Urinary bladder (tissue), 4 donors: Measurements from ENCODE around the gene MAP3K7CL. TPM values are rescaled to one million over a fixed set of nuclear protein-coding genes. Genes with fewer than 3 reads are reported as not detected.

Source experiments
- DNase-seq: peaks from one replicate; pipeline ENCODE4 v3.0.0-alpha.2; 2015; ENCODE audit errors: extremely low spot score
- H3K27ac ChIP-seq: one replicate; pipeline ENCODE4 v1.5.1; 2013; ENCODE audit warnings: low read depth, mild to moderate bottlenecking, moderate library complexity
- H3K36me3 ChIP-seq: one replicate; pipeline ENCODE4 v1.6.1; 2013; ENCODE audit warnings: mild to moderate bottlenecking, moderate library complexity; ENCODE audit not compliant: insufficient read depth
- H3K4me1 ChIP-seq: one replicate; pipeline ENCODE4 v1.6.1; 2013; ENCODE audit warnings: mild to moderate bottlenecking, moderate library complexity; ENCODE audit not compliant: insufficient read depth
- H3K4me3 ChIP-seq: one replicate; pipeline ENCODE4 v1.5.1; 2013; ENCODE audit warnings: low read depth, low read length
- WGBS: extraction: QIAGEN DNeasy Blood & Tissue Kit; methylation state at CpG from one replicate; pipeline ENCODE4 v1.1.7; 2013; 5-methylcytosine and 5-hydroxymethylcytosine counted together
- polyA plus RNA-seq: library from polyadenylated mRNA; stranded (reverse); fragments of 200-250 nt; gene quantifications from one replicate; pipeline ENCODE4 v1.2.3, GENCODE V29; 2013
- total RNA-seq: library from RNA; depleted of rRNA; stranded (reverse); fragments of >200 nt; gene quantifications from one replicate; pipeline ENCODE4 v1.2.3, GENCODE V29; 2014
- donor health status: healthy with polysubstance abuse.
- donor health status: healthy.

The MAP3K7CL gene, protein sequence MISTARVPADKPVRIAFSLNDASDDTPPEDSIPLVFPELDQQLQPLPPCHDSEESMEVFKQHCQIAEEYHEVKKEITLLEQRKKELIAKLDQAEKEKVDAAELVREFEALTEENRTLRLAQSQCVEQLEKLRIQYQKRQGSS
- 13.5 TPM for total RNA-seq
- 4.4 TPM for polyA plus RNA-seq

DNA sequence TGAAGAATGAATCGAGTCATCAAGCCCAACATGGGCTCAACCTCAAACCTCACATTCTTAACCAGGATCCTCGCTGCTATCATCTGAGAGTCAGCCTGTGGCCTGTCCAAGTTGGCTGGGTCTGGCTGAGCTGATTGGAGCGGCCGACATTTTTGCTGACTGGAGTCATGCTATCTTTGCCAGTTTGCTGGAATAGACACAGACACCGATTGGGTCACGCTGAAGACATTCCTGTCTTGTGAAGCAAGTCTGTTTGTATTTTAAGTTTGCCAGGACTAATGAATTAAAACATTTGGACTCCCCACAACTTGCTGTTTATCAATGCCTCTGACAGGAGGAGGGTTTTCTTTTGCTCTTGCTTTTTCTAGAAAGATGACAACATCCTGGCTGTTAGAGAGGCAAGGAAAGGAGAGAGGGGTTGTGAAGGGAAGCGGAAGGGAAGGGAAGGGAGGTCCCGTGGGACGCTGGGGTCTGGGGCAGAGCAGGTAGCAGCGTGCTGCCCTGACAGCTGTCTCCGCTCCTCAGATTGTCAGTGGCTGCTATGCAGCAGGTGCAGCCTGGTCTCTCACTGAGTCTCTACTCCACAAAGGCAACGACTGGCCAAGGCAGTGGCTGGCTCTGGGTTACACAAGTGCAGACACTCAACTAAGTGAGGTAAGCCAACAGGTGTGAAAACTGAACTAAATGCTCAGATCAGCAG lies at the start of gene MAP3K7CL:
MAP3K7CL (plus strand) TSS at position 375 of the 700 bp plus-strand sequence. CDS start 2,701 bp downstream, outside the sequence.
- Histone ChIP-seq H3K27ac (no peak within 1 kb of the TSS), H3K36me3 (no peaks in the 10 kb centered on the region), H3K4me1 (no peaks in the 10 kb centered on the region), H3K4me3 (no peak within 1 kb of the TSS)
- 71% methylated on average over 12 of the region's 12 CpGs for WGBS
- DNase-seq, result no peak

DNA sequence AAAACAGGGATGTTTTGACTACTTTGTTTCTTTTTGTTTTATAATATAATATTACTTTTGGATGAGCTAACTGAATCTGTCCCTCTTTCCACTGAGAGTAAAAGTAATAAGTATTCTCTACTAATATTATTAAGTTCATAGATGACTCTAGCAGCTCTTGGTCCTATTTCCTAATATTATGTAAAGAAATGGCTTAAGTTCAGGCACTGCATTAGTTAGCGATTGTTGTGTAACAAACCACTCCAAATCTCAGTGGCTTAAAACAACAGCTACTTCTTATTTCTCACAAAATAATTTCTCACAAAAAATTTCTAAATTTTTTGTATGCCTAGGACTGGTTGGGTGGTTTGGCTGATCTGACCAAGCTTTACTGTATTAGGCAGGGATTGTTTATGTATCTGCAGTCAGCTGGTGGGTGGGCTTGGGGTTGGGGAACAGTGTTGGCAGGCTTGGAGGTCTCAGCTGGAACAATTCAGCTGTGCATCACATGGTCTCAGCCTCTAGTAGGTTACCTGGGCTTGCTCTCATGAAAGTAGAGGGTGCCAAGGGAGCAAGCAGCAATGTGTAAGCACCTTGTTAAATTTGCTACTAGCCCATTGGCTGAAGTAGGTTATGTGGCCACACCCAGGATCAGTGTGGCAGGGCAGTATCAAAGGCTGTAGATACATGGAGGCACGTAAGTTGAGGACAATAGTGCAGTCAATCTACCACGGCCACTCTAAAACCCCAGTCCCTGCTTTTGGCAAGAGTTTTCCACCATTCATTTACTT lies 48.2 kb upstream of the MAP3K7CL start:
- no peak overlapping the region for H3K4me3 ChIP-seq
- no peaks in the 10 kb centered on the region for H3K36me3 ChIP-seq
- H3K4me1 ChIP-seq, result peaks cover 2% of the 10 kb centered on the region
- no peak for DNase-seq
- H3K27ac ChIP-seq, result no peak overlapping the region
- 90% methylated on average over 3 of the region's 3 CpGs for WGBS

DNA sequence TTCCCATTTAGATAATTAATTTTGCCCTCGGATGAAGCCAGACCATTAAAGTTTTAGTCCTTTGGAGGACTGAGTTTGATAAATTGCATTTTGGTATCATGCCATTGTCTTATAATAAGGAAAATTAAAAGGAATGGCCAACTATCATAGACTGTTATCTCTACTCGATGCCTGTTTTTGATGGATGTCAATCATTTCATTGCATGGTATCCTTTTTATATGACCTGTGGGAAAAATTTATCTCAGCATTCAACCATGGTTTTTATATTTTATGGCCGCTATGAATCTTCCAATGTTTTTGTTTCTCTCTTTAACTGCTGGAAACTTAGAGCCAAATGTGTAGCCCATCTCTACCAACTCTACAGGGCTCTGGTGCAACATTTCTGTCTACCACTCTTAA lies 47.1 kb upstream of the MAP3K7CL start:
- 93% methylated on average over 3 of the region's 3 CpGs for WGBS
- no peak overlapping the region for H3K4me3 ChIP-seq
- peaks cover 2% of the 10 kb centered on the region for H3K4me1 ChIP-seq
- H3K27ac ChIP-seq, result no peak overlapping the region
- DNase-seq, result no peak
- H3K36me3 ChIP-seq, result no peaks in the 10 kb centered on the region

DNA sequence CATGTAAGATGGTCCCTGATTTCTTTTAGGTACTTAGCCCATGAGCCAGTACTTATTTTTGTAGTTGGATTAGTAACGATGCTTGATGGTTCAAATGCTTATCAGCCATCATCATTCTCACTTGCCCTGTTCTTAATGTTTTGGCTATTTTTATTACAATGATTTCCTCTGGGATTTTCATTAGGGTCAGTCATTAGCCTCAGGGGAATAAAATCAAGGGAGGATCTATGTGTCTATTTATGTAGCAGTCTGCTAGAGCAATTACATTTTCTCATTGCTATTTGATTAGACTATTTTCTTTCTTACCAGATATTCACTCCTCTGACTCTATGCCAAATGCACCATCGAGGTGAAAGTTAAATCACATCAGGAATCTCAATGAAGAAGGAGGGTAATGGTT lies 46.1 kb upstream of the MAP3K7CL start:
- H3K4me1 ChIP-seq, result peaks cover 2% of the 10 kb centered on the region
- H3K4me3 ChIP-seq, result no peak overlapping the region
- DNase-seq, result no peak
- 29% methylated on average over 2 of the region's 2 CpGs for WGBS
- H3K27ac ChIP-seq, result no peak overlapping the region
- H3K36me3 ChIP-seq, result no peaks in the 10 kb centered on the region

DNA sequence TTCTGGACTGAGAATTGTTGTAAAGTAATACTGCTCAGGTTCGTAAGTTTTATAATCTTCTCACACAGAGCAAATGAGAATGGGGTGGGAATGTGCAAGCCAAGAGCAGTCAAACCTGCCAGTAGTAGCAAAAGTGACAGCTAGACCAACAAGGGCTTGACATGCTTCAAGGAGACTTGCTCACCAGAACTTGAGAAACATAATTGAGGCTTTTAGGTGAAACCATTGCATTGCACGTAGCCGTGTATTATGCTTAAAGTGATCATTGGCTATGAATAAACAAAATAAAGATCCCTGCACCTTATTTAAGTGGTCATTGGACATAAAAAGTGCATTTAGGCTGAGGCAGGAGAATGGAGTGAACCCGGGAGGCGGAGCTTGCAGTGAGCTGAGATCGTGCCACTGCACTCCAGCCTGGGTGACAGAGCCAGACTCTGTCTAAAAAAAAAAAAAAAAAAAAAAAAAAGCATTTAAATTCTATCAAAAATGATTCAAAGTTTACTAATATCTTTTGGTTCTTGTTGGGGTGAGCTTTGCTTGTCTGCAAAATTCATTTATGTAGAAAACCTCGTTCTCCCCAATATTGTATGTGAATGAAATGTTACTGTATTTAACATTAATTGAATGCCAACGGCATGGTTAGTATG lies 45.2 kb upstream of the MAP3K7CL start:
- no peaks in the 10 kb centered on the region for H3K36me3 ChIP-seq
- no peak overlapping the region for H3K4me3 ChIP-seq
- DNase-seq, result no peak
- 65% methylated on average over 8 of the region's 8 CpGs for WGBS
- no peaks in the 10 kb centered on the region for H3K4me1 ChIP-seq
- no peak overlapping the region for H3K27ac ChIP-seq

DNA sequence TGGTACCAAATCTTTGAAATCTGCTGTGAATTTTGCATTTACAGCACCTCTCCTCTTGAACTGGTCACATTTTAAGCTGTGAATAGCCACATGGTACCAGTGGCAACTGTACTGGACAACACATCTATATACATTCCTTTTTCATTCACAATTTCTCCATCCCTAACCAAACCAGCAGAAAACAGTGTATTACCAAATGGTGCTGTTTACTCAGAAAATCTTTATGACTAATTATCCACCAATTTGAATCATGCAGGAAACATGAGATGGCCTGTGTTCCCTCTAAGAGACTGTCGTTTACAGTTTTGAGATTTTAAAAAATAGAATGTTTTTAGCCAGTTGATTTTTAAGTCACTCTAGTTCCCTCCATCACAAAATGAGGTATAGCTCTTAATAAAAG lies 39.4 kb upstream of the MAP3K7CL start:
- Histone ChIP-seq H3K4me1 (no peaks in the 10 kb centered on the region), H3K27ac (no peak overlapping the region), H3K4me3 (no peak overlapping the region), H3K36me3 (no peaks in the 10 kb centered on the region)
- 36% methylated on average over 1 of the region's 1 CpG for WGBS
- no peak for DNase-seq

DNA sequence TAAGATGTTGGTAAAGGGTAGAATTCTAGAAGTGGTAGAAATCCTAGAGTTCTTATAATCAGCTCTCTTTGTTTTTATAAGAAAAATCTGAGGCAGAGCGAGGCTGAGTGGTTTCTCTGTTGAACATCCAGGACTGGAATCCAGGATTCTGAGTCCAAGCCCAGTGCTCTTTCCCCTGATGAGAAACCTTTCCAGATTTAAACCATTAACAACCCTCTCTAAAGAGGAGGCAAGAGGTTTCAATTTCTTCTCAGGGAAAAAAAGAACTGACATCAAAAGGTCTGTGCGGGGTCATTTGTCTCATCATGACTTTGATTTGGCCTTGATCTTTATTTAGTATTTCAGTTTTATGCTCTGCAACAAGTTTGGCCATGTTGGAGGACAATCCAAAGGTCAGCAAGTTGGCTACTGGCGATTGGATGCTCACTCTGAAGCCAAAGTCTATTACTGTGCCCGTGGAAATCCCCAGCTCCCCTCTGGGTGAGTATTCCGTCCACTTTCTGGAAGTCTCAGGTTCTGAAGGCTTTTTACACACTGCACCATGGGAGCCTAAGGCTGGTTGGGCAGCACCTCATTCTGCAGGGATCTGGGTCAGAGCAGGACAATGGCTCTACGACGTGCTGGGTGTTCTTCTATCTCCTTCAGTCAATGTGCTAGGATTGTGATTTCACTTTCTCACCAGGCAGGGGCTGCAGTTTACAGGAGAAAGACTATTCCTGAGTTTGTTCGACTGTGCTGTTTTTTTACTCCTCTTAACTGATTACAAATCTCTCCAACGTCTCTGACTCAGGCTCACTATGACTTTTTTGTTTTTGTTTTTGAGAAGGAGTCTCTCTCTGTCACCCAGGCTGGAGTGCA lies 38.1 kb upstream of the MAP3K7CL start:
- Histone ChIP-seq H3K27ac (no peak overlapping the region), H3K4me1 (no peaks in the 10 kb centered on the region), H3K4me3 (no peak overlapping the region), H3K36me3 (no peaks in the 10 kb centered on the region)
- DNase-seq, result no peak
- WGBS, result 51% methylated on average over 9 of the region's 9 CpGs

DNA sequence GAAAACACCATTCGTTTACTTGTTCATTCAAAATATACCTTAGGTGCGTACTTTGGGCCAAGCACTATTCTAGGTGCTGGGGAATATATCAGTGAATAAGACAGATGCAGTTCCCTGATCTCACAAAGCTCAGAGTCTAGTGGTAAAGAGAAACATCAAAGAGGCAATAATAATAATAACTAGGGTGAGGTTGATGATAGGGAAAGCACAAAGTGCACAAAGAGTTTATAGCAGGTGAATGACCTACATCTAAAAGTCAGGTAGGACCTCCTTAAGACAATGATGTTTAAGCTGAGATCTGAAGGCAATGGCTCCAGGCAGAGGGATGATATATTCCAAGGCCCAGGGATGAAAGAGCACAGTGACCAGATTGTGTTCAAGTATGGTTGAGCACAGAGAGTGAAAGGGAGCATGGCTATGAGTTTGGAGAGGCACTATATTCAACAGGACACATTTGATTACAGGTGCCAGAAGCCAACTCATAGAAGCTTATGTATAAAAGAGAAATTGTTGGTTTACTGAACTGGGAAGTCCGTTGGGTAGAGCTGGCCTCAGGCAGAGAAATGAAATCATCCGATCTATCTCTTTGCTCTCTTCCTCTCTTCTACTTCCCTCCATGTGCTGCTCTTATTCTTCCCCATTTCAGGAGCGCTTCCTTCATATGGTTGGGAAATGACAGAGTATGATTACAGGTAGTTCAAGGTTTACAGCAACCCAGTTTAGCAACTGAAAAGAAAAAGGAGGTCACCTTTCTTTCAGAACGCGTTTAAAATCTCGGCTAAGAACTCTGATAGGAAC lies 34.0 kb upstream of the MAP3K7CL start:
- no peaks in the 10 kb centered on the region for H3K4me1 ChIP-seq
- WGBS, result 90% methylated on average over 8 of the region's 8 CpGs
- DNase-seq, result no peak

DNA sequence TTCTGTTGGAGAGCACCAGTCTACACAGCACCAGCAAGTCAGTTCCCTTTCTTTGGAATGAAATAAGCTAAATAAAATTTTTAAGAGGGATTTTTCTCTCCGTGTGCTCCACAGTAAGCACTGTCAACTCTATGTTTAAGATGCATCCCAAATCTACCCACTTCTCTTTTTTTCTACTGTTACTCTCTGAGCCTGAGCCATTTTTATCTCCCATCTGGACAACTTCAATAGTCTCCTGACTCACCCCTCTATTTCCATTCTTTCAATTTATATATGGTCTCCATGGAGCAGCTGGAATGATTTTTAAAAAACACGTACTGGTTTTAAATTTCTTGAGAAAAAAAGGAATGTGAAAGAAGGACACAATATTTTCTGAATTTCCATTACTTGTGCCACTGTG lies 32.3 kb upstream of the MAP3K7CL start:
- DNase-seq, result no peak
- H3K36me3 ChIP-seq, result no peaks in the 10 kb centered on the region
- no peak overlapping the region for H3K4me3 ChIP-seq
- no peak overlapping the region for H3K27ac ChIP-seq
- H3K4me1 ChIP-seq, result no peaks in the 10 kb centered on the region
- WGBS, result 47% methylated on average over 2 of the region's 2 CpGs

More for the DNA sequence above, 34.0 kb upstream of the MAP3K7CL start:
- H3K36me3 ChIP-seq, result no peaks in the 10 kb centered on the region
- no peak overlapping the region for H3K27ac ChIP-seq
- no peak overlapping the region for H3K4me3 ChIP-seq

DNA sequence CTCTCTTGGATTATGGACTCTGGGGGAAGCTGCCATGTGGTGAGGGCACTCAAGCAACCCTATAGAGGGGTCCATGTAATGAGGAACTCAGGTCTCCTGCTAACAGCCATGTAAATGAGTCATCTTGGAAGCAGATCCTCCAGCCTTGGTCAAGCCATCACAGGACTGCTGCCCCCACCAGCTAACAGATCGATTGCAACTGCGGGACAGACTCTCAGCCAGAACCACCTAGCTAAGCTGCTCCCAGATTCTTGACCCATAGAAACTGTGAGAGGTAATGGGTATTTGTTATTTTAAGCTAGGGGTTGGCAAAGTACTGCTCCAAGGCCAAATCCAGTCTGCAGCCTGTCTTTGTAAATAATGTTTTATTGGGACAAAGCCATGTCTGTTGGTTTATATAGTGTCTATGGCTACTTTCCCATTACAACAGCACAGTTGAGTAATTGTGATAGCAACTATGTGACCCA lies 27.6 kb upstream of the MAP3K7CL start:
- 67% methylated on average over 2 of the region's 2 CpGs for WGBS
- no peak overlapping the region for H3K4me3 ChIP-seq
- H3K27ac ChIP-seq, result no peak overlapping the region
- no peak for DNase-seq
- no peaks in the 10 kb centered on the region for H3K4me1 ChIP-seq
- no peaks in the 10 kb centered on the region for H3K36me3 ChIP-seq

DNA sequence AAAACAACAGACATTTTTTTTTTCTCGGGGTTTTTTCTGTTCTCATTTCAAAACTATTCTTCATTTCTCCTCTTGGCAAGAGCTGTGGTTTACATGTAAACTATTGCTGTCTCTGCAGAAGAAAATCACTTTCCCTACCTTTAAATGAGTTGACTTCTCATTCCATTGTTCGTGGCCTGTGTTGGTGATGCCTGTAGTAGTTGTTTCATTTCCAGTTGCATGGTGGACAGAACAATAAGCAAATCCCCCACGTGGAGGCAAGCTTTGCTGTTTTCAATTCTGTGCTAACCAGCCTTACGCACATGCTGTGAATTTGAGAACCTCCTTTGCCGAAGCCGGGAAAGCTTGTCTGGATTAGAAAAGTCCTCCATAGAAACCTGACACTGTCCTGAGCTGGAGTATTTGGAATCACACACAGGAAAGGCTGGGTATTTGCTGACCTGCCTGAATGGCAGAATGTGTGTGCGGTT lies 26.2 kb upstream of the MAP3K7CL start:
- Histone ChIP-seq H3K4me1 (no peaks in the 10 kb centered on the region), H3K27ac (no peak overlapping the region), H3K36me3 (no peaks in the 10 kb centered on the region), H3K4me3 (no peak overlapping the region)
- 61% methylated on average over 7 of the region's 7 CpGs for WGBS
- no peak for DNase-seq

DNA sequence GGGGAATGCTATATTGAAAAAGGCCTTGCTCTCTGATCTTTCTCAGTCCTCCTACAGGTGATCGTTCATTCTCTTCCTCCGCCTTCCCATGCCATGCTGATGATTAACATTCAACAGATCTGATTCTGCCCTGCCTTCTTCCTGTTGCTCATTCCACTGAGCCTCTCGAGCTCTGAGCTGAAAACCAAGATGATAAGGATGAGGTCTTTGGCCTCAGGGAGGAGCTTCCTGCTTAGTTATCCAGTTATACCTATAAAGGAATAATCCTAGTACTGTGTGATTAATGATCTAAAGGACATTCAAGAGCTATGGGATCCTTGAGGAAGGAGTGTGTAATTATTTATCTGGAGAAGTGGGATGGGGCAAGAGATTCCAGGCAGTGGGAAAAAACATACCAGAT lies 25.2 kb upstream of the MAP3K7CL start:
- Histone ChIP-seq H3K4me1 (no peaks in the 10 kb centered on the region), H3K36me3 (no peaks in the 10 kb centered on the region), H3K27ac (no peak overlapping the region), H3K4me3 (no peak overlapping the region)
- WGBS, result 75% methylated on average over 3 of the region's 3 CpGs
- DNase-seq, result no peak
